NCI-H1092 treated with DMSO at 0.1 percent for 48 hours (cell line): ENCODE data around the gene RASA1.
"Not testable (repeated sequence)": the region's sequence is repeated elsewhere in the genome, so short reads cannot be mapped to it uniquely, and the experiment has no call there.

Experiments used
- DNase-seq: peaks from one replicate; lab custom pipeline; 2025; lab: John Stamatoyannopoulos, UW

Gene RASA1

DNA sequence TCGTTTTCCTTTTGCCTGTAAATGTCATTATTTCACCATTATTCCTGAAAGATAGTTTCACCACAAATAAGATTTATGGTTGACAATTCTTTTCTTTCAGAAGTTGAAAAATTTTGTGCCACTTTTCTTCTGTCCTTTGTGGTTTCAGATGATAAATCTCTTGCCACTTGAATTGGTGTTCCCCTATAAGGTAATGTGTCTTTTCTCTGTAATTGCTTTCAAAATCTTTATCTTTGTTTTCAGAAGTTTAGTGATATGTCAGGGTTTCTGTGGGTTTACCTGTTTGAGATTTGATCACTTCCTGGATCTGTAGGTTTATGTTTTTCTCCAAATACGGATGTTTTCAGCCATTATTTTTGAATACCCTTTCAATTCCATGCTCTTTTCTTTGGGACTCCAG lies 14.6 kb downstream of the RASA1 start:
- no peak for DNase-seq

DNA sequence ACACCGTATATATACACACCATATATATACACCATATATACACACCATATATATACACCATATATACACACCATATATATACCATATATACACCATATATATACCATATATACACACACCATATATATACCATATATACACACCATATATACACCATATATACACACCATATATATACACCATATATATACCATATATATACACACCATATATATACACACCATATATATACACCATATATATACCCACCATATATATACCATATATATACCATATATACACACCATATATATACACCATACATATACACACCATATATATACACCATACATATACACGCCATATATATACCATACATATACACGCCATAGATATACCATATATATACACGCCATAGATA lies 19.6 kb downstream of the RASA1 start:
- not testable (repeated sequence) for DNase-seq

DNA sequence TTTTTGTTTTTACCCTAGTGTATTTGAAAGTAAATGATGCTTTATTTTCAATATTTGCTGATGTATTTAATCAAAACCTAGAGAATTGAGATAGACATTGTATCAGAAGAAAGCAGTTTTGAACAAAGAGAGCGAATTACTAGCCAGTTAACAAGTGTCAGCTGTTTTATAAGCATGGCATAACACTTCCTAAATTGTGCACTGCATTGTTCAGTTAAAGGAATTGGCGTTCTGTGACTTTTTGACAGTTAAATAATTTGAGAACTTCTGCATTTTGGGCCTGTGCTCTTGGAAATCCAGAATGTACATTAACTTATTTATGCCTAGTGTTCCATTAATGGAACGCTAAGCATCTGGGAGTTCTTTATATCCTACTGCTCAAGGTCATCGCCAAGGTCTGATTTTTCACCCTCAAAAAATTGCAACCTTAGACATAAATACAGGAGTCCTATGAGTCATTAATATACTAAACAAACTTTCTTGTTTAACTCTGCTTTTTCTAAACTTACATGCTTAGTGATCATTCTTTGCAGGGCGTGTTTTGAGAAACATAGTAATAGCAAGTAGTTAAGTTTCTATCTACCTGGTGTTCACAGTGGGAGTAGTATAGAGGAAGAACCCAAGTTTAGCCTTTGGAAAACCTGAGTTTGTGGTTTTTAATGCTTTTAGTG lies 31.1 kb downstream of the RASA1 start:
- no peak for DNase-seq

DNA sequence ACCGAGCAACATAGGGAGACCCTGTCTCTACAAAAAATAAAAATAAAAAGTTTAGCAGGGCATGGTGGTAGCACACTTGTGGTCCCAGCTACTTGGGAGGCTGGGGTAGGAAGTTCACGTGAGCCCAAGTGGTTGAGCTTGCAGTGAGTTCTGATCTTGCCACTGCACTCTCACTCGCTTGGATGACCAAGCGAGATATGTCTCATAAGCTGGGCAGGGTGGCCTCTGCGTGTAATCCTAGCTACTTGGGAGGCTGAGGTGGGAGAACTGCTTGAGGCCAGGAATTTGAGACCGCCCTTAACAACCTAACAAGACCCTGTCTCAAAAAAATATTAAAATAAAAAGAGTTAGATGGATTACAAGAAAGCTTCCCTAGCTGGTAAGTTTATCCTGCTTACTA lies 32.5 kb downstream of the RASA1 start:
- no peak for DNase-seq

DNA sequence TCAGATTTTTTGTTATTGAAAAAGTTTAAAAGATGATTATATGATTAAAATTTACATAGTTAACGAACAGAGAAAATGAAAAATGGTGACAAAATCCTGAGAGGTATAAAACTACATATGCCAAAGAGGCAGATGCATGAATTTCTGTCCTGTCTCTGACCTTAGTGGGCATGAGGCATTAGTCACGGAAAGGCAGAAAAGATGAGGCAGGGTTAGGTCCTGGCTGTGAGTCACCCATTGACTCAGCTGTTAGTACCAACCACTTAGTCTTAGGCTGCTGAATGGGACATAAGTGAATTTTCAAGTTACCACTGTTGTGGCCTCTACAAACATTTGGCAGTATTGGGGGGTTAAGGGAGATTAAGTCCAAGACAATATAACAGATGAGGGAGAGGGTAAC lies 33.1 kb downstream of the RASA1 start:
- DNase-seq: no peak

DNA sequence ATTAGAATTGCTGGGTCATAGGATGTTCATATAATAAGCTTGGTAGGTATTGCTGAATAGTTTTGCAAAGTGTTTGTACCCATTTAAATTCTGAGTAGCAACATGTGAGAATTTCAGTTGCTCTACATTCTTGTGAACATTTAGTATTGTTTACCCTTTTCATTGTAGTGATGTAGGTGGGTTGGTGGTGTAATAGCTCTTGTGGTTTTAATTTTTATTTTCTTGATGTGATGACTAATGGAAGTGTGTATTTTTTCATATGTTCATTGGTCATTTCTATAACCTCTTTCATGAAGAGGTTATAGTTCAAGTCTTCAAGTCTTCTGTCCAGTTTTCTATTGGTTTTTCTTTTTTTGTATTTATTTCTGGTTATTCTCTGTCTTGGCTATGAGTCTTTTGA lies 34.4 kb downstream of the RASA1 start:
- no peak for DNase-seq

DNA sequence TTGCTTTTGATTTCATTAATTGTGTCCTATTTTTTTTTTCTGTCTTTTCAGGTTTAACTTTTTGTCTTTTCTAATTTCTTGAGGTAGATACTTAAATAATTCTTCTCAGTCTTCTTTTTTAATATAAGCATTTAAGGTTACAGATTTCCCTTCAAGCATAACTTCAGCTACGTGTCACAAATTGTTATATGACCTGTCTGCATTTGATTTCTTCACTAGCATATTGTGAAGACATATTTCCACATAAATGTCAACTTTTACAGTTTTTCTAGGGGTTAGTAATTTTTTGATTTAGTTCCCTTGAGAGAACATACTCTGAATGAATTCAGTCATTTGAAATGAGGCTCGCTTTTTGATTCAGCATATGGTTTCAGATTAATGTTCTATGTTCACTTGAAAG lies 35.6 kb downstream of the RASA1 start:
- no peak for DNase-seq

DNA sequence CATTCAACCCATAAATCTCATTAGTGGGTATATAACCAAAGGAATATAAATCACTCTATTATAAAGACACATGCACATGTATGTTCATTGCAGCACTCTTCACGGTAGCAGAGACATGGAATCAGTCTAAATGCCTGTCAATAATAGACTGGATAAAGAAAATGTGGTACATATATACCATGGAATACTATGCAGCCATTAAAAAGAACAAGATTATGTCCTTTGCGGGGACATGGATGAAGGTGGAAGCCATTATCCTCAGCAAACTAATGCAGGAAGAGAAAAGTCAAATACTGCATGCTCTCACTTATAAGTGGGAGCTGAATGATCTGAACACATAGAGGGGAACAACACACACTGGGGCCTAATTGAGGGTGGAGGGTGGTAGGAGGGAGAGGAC lies 38.4 kb downstream of the RASA1 start:
- not testable (repeated sequence) for DNase-seq

DNA sequence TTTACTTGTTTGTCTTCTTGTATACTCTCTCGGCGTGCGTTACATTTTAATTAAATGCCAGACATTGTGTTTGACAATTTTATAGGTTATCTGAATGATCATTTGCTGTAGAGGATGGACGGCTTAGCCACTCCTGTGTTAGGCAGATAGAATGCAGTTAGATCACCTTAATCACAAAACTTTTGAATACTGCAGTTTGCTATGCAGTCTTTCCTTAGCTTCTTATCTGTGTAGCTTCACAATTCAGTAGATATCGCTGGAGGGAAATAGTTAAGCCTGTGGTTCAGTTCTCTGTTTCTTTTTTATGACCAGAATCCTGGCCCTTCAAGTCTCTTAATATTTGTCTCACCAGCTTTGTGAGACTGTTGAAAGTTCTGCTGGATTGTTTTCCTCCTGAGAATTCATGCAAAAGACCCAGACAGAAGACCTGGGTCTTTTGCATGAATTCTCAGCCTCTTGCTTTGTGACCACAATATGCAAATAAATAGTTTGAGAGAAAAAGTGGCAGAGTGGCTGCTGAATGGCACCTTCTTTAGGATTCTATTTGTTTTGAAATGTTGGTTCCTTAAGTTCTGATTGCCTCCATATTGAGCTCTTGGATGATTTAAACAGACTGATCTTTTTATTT lies 40.2 kb downstream of the RASA1 start:
- DNase-seq: no peak

DNA sequence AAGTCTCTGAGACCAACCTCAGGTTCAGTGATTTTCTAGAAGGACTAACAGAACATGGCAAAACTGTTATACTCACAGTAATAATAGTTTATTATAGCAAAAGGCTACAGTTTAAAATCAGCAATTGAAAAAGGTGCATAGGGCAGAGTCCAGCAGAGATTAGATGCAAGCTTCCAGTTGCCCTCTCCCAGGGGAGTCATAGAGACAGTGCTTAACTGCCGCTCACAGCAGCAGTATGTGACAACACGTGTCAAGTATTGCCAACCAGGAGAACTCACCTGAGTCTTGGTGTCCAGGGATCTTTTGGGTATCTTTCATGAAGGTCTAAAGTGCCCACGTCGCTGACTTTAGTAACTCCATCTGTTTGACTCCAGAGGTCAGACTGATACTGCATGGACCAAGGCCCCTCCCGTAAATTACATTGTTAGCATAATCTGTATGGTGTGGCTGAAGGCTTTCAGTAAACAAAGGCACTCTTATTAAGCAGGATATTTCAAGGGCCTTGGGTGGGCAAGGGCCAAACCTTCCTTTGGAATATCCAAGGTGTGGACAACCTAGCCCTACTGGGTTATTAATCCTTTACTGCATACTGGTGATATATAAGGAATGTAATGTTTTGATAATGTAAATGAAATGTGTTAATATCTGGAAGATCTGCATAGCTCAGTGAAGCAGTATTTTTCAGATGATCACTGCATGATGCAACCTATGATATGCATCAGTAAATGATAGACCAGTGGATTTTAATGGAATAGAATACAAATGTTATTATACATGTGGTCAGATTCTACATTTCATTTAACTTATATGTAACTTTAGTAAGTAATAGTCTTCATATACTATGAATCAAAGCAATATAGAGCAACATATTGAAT lies 44.0 kb downstream of the RASA1 start:
- no peak for DNase-seq

DNA sequence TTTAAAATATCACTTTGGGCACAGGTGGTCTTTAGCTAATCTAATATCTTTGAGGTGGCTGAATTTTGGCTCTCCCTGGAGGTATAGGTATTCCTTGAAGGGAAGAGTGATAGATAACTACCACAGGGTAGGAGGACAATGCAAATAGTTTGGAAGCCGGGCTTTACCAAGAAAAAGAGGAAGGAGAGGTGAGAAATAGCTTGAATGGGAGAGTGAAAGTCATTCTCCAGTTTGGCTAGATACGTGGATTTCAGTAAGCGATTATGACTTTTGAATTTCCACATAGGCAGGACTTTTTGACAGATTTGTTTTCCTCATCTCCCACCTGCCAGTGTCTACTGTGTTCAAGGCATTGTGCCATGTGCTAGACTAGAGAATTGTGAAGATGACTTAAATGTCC lies 45.5 kb downstream of the RASA1 start:
- no peak for DNase-seq

DNA sequence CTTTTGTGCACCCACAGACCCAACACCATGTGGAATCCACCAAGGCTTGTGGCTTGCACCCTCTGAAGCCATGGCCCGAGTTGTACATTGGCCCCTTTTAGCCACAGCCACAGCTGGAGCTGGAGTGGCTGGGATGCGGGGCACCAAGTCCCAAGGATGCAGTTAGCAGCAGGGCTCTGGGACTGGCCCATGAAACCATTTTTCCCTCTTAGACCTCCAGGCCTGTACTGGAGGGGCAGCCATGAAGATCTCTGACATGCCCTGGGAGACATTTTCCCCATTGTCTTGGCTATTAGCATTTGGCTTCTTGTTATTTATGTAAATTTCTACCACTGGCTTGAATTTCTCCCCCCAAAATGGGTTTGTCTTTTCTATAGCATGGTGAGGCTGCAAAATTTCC lies 51.8 kb downstream of the RASA1 start:
- no peak for DNase-seq

DNA sequence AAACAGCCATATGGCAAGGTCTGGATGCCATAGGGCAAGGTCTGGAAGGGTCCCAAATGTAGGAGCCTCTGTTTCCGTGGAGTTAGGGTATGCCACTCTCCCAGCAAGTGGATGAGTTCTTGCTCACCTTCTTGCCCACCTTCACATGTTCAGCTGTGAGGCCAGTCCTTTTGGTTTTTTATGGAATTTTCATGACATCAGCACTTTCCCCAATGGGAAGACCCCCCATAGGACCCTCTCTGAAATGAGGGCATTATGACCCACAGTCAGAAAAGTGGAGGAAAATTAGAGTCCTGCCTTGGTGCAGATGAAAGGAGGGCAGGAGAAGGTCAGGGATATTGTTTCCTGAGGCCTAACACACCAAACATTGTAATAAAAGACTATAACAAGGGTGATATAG lies 53.9 kb downstream of the RASA1 start:
- no peak for DNase-seq

DNA sequence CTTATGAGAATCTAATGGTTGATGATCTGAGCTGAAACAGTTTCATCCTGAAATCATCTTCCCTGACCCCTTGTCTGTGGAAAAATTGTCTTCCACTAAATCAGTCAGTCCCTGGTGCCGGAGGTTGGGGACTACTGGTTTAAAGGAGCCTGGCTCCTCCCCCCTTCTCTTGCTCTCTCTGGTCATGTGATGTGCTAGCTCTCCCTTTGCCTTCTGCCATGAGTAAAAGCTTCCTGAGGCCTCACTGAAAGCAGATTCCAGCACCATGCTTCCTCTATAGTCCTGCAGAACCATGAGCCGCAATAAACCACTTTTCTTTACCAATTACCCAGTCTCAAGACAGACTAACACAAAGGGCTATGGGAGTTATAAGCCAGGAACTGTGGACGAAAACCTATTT lies 54.7 kb downstream of the RASA1 start:
- no peak for DNase-seq

DNA sequence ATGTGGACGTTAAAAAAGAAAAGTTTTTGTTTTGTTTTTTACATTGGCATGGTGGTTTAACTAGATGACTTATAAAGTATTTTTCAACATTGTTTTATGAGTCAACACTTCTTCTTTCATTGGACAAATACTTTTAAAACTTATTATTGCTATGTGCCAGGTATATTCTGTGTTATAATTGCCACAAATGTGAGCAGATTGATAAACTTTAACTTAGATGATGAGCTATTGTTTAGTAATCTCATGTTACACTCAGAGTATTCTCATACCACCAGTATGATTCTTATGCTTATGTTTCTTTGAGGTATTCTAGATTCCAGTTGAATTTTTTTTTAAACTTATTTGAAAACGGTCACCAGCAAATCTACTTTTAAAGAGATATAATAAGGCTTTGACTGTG lies 60.3 kb downstream of the RASA1 start:
- no peak for DNase-seq

DNA sequence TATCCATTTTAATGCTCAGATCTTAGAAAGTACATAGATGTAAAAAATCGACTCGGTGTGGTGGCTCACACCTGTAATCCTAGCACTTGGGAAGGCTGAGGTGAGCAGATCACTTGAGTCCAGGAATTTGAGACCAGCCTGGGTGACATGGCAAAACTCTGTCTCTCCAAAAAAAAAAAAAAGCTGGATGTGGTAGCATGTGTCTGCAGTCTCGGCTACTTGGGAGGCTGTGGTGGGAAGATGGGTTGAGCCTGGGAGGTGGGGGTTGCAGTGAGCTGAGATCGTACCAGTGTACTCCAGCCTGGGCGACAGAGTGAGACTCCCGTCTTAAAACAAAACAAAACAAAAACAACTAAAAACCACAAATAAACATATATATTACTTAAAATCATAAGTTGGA lies 61.4 kb downstream of the RASA1 start:
- DNase-seq: no peak

DNA sequence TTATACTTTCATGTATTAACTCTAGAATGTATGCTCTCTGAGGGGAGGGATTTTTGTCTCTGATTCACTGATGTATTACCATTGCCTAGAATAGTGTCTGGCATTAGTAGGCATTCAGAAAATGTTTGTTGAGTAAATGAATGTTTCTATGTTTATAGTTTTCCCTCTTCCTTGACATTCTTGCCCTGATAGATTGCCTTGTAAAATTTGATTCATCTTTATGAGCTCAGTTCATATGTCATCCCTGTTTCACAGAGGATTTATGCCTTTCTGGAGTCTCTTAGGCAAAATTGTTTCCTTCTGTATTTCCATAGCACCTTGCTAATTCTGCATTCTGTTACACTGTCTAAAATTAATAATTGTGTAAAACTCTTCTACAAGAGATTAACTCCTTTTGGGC lies 72.3 kb downstream of the RASA1 start:
- DNase-seq: no peak

DNA sequence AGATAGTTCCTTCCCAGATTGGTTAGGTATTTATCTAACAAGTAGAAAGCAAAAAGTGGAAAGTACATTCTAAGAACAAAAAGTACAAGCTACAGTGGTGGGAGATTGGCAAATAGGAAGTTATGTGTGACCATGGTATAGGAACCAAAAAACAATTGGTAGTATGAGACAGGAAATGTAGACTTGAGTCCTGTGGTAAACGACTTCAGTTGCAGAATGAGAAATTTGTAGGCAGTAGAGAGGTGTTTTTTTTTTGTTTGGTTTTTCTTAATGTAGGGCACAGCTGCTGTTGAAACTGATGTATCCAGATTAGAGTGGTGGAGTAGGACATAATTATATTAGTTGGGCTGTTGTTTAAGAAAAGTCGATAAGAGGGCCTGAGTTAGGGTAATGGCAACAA lies 73.0 kb downstream of the RASA1 start:
- no peak for DNase-seq

DNA sequence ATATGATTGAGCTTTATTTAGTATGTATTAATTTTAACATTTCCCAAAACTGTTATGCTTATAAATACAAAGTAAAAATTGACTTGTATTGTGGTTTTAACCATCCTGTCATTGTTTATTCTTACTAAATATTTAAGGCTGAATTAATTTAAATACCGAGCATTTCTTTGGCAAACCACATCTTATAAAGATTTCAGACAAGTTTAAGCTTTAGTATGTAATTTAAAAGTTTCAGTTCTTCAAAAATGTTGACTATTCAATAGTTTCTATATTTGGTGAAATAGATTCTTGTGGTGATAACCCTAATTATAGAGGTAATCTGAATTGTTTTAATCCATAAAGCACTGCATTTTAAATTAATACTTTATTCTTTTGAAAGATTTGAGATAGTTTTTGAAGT lies 79.6 kb downstream of the RASA1 start:
- DNase-seq: no peak

DNA sequence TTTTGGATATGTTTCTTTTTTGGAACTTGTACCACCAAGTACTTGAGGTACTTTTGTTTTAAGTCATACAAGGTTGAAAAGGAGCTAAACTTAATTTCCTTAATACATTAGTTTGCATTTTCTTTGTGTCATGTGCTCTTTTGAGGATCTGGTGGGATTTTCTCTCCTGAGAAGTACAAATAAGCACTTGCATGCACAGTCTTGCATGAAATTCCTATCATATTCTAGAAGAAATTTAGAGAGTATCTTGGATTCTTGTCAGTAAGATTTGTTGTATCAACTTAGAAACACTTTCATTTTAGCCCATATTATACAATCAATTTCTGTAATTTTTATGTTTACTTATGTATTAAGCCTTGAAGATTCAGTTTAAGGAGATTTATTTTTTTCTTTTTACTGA lies 80.2 kb downstream of the RASA1 start:
- DNase-seq: no peak

DNA sequence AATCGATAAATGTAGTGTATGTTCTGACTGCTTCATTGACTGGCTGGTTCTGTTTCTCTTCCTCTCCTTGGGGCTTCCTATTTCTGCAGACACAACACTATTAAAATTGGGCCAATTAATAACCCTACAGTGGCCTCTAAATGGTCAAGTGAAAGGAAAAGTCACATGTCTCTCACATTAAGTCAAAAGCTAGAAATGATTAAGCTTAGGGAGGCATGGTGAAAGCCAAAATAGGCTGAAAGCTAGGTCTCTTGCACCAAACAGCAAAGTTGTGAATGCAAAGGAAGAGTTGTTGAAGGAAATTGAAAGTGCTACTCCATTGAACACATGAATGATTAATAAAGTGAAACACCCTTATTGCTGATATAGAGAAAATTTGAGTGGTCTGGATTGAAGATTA lies 86.8 kb downstream of the RASA1 start:
- no peak for DNase-seq

DNA sequence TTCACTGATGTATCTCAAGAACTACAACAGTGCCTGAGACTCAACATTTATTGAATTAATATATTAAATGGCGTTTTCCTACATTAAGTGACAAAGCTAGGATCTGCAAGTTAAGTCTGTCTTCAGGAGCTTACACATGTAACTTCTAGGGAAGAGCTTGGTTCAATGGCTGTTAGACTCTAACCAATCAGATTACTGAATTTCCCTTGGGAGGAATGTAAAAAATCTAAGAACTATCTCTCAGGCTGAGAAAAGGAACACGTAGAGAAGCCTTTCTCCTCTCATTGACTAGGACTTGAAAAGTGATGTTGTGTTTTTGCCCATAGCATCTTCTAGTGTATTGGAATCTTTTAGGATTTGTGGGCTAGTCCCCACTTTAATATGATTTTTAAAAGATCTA lies 91.4 kb downstream of the RASA1 start:
- no peak for DNase-seq

DNA sequence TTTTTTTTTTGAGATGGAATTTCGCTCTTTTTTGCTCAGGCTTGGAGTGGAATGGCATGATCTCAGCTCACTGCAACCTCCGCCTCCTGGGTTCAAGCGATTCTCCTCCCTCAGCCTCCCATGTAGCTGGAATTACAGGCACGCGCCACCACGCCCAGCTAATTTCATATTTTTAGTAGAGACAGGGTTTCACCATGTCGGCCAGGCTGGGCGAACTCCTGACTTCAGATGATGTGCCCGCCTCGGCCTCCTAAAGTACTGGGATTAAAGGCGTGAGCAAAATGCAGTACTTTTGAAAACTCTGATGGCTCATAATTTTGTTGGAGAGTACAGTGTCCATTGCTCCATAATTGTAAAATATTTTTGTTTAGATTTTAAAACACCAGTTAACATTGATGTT lies 92.4 kb downstream of the RASA1 start:
- DNase-seq: no peak
